Transverse colon (tissue), 4 donors: ENCODE data around the gene RASSF10. TPM values are rescaled to one million over a fixed set of nuclear protein-coding genes. Genes with fewer than 3 reads are reported as not detected.

Experiments
- DNase-seq: peaks from one replicate; pipeline ENCODE4 v3.0.0-alpha.2; 2019
- H3K27ac ChIP-seq, 4 donors: fragments of 200-600 bp; sonication (generic); 2 replicates each; pipeline ENCODE4 v1.5.1; 2016 to 2018; ENCODE audit warnings: inconsistent platforms in 4 of 4
- H3K27me3 ChIP-seq: fragments of 200-600 bp; sonication (generic); 2 replicates; pipeline ENCODE4 v1.5.1; 2017; ENCODE audit warnings: inconsistent platforms
- H3K36me3 ChIP-seq, 4 donors: fragments of 200-600 bp; sonication (generic); 2 replicates each; pipeline ENCODE4 v1.5.1; 2017 to 2019; ENCODE audit warnings: inconsistent platforms in 4 of 4
- H3K4me1 ChIP-seq, 4 donors: fragments of 200-600 bp; sonication (generic); 2 replicates each; pipeline ENCODE4 v1.5.1; 2017 to 2020; ENCODE audit warnings: inconsistent platforms in 4 of 4
- H3K4me3 ChIP-seq, 4 donors: fragments of 200-600 bp; sonication (generic); 1 replicate in 1 of 4; 2 replicates in 3 of 4; pipeline versions ENCODE4 v1.5.1 to v1.6.1; 2017 to 2019; ENCODE audit warnings: inconsistent platforms in 4 of 4
- H3K9me3 ChIP-seq, 2 donors: fragments of 200-600 bp; sonication (generic); 2 replicates each; pipeline ENCODE4 v1.5.1; 2017 to 2019; ENCODE audit warnings: inconsistent platforms in 2 of 2
- EP300 ChIP-seq: sonication (generic); formaldehyde crosslinking; IDR thresholded peaks from one replicate; pipeline ENCODE4 v1.6.1; 2017; ENCODE audit warnings: antibody characterized with exemption, low read depth
- POLR2A ChIP-seq: fragments of 450-650 bp; IDR thresholded peaks from one replicate; pipeline ENCODE4 v1.6.1; 2016; ENCODE audit warnings: antibody characterized with exemption, mild to moderate bottlenecking, moderate library complexity
- POLR2AphosphoS5 ChIP-seq, 3 donors: sonication (generic); formaldehyde crosslinking; IDR thresholded peaks; one replicate each; pipeline ENCODE4 v1.6.1; 2016; ENCODE audit warnings: antibody characterized with exemption in 3 of 3
- WGBS, 2 donors: methylation state at CpG; one replicate each; pipeline ENCODE4 v1.1.5; 2018; ENCODE audit warnings: low coverage in 1 of 2; 5-methylcytosine and 5-hydroxymethylcytosine counted together
- in situ Hi-C, 4 donors: fragments of 200-750 bp; cut with MboI; loops; one replicate each; pipeline versions ENCODE4 v1.15.0 to v1.15.1; 2017; ENCODE audit warnings: low sequenced_read_pairs in 3 of 4, low pct_ligation_motif_present in 1 of 4, low pct_unique_long_range_greater_than_20kb in 1 of 4
- intact Hi-C: fragments of 100-400 bp; cut with DNase I; formaldehyde crosslinking; loops from one replicate; pipeline ENCODE4 v1.15.1; 2023; ENCODE audit warnings: low total_unique reads
- total RNA-seq, 4 donors: library from RNA; depleted of rRNA; stranded (reverse); fragments of >200 nt; gene quantifications; one replicate each; pipeline ENCODE4 v1.1.0, GENCODE V29; 2016
- TF ChIP-seq, protein P1 (sequence below), 5 experiments: fragments of 200-600 bp in 3 of 5; fragments of 450-650 bp in 2 of 5; sonication (generic) in 3 of 5; IDR thresholded peaks; 1 replicate in 2 of 5; 2 replicates in 3 of 5; pipeline ENCODE4 v1.5.1; 2016 to 2017; ENCODE audit warnings: antibody characterized with exemption in 5 of 5, inconsistent platforms in 3 of 5, mild to moderate bottlenecking in 2 of 5, moderate library complexity in 1 of 5

Gene RASSF10
- total RNA-seq, 4 donors from 2014 or later: 0.48 TPM; not detected in 3

DNA sequence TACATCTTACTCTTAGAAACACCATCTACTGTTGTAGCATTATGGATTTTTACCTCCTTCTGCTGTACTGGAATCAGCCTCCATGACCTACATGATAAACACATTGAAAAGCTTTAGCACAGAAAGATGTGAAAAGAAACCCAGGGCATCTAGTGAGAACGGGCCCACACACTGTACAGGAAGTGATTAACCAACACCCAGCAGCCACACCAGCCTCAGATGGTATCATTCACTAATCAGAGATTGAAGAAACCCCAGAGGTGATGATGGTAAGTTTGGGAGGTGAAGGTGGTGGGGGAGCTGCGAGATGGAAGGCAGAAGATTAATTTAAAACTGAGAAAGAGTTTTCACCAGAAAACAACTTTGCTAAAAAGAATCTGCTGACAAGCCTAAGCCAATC is 46.1 kb downstream of the RASSF10 start:
- no peaks in the 10 kb centered on the region for H3K36me3 ChIP-seq
- H3K27ac ChIP-seq: no peak overlapping the region
- 57 to 72% methylated on average over 1 to 2 of the region's 2 CpGs for WGBS, 2 donors

DNA sequence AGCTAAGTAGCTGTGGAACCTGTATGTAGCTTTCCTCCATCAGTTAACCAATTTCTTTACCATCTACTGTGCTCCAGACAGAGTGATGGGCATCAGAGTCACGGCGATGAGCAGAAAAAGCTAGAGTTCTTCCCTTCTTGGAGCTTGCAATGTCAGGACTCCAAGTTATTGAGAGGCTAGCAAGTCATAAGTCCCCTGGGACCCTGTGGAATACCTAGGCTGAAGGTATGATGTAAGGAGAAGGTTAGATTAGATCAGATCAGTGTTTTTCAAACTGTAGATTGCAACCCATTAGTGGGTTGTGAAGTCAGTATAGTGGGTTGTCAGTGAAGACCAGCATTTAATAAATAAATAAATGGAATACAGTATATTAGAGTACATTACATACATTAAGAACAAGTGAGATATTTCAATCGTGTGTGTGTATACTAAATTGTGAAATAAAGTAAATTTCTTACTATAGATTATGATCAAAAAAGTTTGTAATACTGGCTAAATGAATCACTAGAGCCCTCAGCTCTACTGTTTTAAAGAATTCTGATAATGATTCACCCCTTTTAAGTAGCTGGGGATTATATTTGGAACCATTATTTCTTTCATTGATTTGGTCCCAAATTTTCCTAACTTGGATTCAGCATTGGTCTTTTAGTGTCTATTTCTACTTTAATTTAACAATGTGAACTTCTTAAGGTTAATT is 52.3 kb downstream of the RASSF10 start:
- TF ChIP-seq, protein P1, sequence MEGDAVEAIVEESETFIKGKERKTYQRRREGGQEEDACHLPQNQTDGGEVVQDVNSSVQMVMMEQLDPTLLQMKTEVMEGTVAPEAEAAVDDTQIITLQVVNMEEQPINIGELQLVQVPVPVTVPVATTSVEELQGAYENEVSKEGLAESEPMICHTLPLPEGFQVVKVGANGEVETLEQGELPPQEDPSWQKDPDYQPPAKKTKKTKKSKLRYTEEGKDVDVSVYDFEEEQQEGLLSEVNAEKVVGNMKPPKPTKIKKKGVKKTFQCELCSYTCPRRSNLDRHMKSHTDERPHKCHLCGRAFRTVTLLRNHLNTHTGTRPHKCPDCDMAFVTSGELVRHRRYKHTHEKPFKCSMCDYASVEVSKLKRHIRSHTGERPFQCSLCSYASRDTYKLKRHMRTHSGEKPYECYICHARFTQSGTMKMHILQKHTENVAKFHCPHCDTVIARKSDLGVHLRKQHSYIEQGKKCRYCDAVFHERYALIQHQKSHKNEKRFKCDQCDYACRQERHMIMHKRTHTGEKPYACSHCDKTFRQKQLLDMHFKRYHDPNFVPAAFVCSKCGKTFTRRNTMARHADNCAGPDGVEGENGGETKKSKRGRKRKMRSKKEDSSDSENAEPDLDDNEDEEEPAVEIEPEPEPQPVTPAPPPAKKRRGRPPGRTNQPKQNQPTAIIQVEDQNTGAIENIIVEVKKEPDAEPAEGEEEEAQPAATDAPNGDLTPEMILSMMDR (IDR thresholded peaks at IDR 0.05): no peak
- no peak for TF ChIP-seq POLR2AphosphoS5 (IDR thresholded peaks at IDR 0.05)
- no peak for DNase-seq

More for the DNA sequence above, 46.1 kb downstream of the RASSF10 start:
- in situ Hi-C loops: no loop called here
- TF ChIP-seq EP300 (no peak), POLR2A (no peak), POLR2AphosphoS5 (IDR thresholded peaks at IDR 0.05) (no peak)
- TF ChIP-seq, protein P1 (IDR thresholded peaks at IDR 0.05): no peak
- Histone ChIP-seq H3K4me1 (peaks cover 0 to 22% (median 5%) of the 10 kb centered on the region in 4 donors), H3K27me3 (no peaks in the 10 kb centered on the region), H3K9me3 (no peaks in the 10 kb centered on the region), H3K4me3 (no peak overlapping the region)
- no peak for DNase-seq
- intact Hi-C loops: no loop called here

More for the DNA sequence above, 52.3 kb downstream of the RASSF10 start:
- no peaks in the 10 kb centered on the region for H3K27me3 ChIP-seq
- WGBS, 2 donors: 77 to 90% methylated on average over 1 to 3 of the region's 3 CpGs
- intact Hi-C loops: no loop called here
- in situ Hi-C loops: no loop called here
- no peak overlapping the region for H3K4me3 ChIP-seq
- no peak overlapping the region for H3K27ac ChIP-seq
- no peaks in the 10 kb centered on the region for H3K9me3 ChIP-seq
- H3K36me3 ChIP-seq: no peaks in the 10 kb centered on the region
- peaks cover 0 to 5% (median 2%) of the 10 kb centered on the region in 4 donors for H3K4me1 ChIP-seq
